Measurements from ENCODE around the gene IL17C.

IL17C gene

DNA sequence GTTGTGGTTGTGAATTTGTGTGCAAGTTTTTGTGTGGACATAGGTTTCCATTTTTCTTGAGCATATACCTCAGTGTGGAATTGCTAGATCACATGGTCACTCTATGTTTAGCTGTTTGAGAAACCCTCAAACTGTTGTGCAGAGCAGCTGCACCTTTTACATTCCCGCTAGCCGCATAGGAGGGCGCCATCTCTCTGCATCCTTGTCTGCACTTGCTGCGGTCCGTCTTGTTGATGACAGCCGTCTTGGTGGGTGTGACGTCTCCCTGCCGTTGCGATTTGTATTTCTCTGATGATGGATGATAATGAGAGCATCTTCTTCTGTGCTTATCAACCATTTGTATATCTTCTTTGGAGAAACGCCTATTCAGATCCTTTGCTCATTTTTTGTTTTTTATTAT, 25.1 kb upstream of the IL17C start:
- TF ChIP-seq Cebpa-rat (IDR thresholded peaks at IDR 0.05) = no peak
- H3K4me1 ChIP-seq = peaks cover 31 to 52% (median 47%) of the 10 kb centered on the region in 10 experiments
- no peak overlapping the region for H3K4me3 ChIP-seq
- H3K4me2 ChIP-seq = peak overlapping the region in 5 of 11 experiments; percentile 10 to 85 (median 73); a peak in 7 of 22 replicates
- no peaks in the 10 kb centered on the region for H3K9me3 ChIP-seq (replicated peaks in 1 of 11)
- H4K20me1 ChIP-seq = peaks cover 66 to 100% (median 84%) of the 10 kb centered on the region in 11 experiments
- H3K9ac ChIP-seq = no peak overlapping the region
- peaks cover 77 to 99% (median 89%) of the 10 kb centered on the region in 11 experiments for H3K36me3 ChIP-seq
- no peaks in the 10 kb centered on the region for H3K27me3 ChIP-seq
- no peak overlapping the region for H3K27ac ChIP-seq

GRCh38 chr16:88613911-88614817, 24.2 kb upstream of the IL17C start:
- peaks cover 77 to 99% (median 91%) of the 10 kb centered on the region in 11 experiments for H3K36me3 ChIP-seq
- H3K27me3 ChIP-seq = no peaks in the 10 kb centered on the region
- H4K20me1 ChIP-seq = peaks cover 67 to 100% (median 86%) of the 10 kb centered on the region in 11 experiments
- H3K9me3 ChIP-seq (replicated peaks in 1 of 11) = no peaks in the 10 kb centered on the region
- peak overlapping the region in 9 of 11 experiments; percentile 1 to 46 (median 30); a peak in 13 of 22 replicates for H3K9ac ChIP-seq
- H3K4me3 ChIP-seq = no peak overlapping the region; a peak in 1 of 20 replicates
- H3K27ac ChIP-seq = peak overlapping the region in 4 of 11 experiments; percentile 6 to 36 (median 14); a peak in 5 of 22 replicates
- TF ChIP-seq Cebpa-rat (IDR thresholded peaks at IDR 0.05) = no peak
- H3K4me2 ChIP-seq = peak overlapping the region; percentile 58 to 90 (median 75)
- H3K4me1 ChIP-seq = peaks cover 33 to 50% (median 43%) of the 10 kb centered on the region in 10 experiments

DNA sequence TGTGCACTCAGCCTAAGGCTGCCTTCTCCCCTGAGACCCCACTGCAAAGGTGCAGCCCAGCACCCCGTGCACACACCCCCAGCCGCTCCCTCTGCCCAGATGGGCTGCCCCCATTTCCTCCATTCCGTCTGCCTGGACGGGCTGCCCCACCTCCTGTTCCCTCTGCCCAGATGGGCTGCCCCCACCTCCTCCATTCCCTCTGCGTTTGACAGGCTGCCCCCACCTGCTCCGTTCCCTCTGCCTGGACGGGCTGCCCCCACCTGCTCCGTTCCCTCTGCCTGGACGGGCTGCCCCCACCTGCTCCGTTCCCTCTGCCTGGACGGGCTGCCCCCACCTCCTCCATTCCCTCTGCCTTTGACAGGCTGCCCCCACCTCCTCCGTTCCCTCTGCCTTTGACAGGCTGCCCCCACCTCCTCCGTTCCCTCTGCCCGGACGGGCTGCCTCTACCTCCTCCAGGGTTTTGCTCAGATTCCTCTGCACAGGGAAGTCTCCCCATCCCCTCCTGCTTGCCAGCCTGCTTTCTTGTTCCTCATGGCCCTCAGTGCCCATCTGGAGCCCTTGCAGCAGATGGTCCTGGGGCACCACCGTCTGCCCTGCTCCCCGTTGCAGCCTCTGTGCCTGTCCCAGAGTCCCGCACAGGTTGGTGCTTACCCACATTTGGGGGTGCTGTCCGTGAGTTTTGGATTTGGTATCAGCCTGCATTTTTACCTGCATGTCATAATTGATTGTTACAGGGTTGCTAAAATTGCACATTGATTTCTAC, 23.4 kb upstream of the IL17C start:
- H3K27me3 ChIP-seq = no peaks in the 10 kb centered on the region
- TF ChIP-seq Cebpa-rat (IDR thresholded peaks at IDR 0.05) = no peak
- no peak overlapping the region; a peak in 1 of 20 replicates for H3K4me3 ChIP-seq
- H3K4me2 ChIP-seq = peak overlapping the region; percentile 58 to 90 (median 75)
- H3K9ac ChIP-seq = peak overlapping the region in 8 of 11 experiments; percentile 4 to 52 (median 40); a peak in 13 of 22 replicates
- H3K9me3 ChIP-seq (replicated peaks in 1 of 11) = no peaks in the 10 kb centered on the region
- H4K20me1 ChIP-seq = peaks cover 73 to 100% (median 91%) of the 10 kb centered on the region in 11 experiments
- H3K27ac ChIP-seq = peak overlapping the region in 1 of 11 experiments; percentile 39; a peak in 1 of 22 replicates
- H3K36me3 ChIP-seq = peaks cover 77 to 99% (median 91%) of the 10 kb centered on the region in 11 experiments
- H3K4me1 ChIP-seq = peaks cover 33 to 58% (median 51%) of the 10 kb centered on the region in 10 experiments

GRCh38 chr16:88616320-88616719, 22.1 kb upstream of the IL17C start:
- peaks cover 79 to 100% (median 89%) of the 10 kb centered on the region in 11 experiments for H4K20me1 ChIP-seq
- H3K36me3 ChIP-seq = peaks cover 71 to 98% (median 91%) of the 10 kb centered on the region in 11 experiments
- H3K27ac ChIP-seq = peak overlapping the region in 6 of 11 experiments; percentile 3 to 56 (median 30); a peak in 8 of 22 replicates
- peak overlapping the region in 9 of 11 experiments; percentile 16 to 58 (median 43); a peak in 14 of 22 replicates for H3K9ac ChIP-seq
- no peak overlapping the region for H3K4me3 ChIP-seq
- no peaks in the 10 kb centered on the region for H3K9me3 ChIP-seq (replicated peaks in 1 of 11)
- no peak for TF ChIP-seq Cebpa-rat (IDR thresholded peaks at IDR 0.05)
- peaks cover 33 to 63% (median 56%) of the 10 kb centered on the region in 10 experiments for H3K4me1 ChIP-seq
- peak overlapping the region; percentile 10 to 90 (median 73); a peak in 18 of 22 replicates for H3K4me2 ChIP-seq
- no peaks in the 10 kb centered on the region for H3K27me3 ChIP-seq

DNA sequence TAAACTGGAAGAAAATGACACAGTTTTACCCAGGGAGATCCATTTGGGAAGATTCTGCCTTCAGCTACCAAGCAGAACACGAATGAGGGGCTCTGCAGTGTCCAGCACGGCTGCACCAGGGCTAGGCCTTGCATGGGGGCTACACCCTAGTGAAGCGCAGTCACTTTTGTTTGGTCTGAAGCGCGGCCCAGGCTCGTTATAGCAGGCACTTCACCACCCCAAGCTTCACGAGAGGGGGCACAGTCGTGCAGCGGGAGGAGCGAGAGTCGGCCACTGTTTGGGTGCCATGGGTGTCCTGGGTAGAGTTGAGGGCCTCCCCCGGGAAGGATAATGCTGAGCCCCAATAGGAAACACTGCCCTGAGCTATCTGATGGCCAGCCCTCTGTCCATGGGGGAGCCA, 21.6 kb upstream of the IL17C start:
- Histone ChIP-seq H3K27ac (peak overlapping the region in 2 of 11 experiments; percentile 39 to 56; a peak in 2 of 22 replicates), H3K4me2 (peak overlapping the region in 6 of 11 experiments; percentile 73 to 90 (median 80); a peak in 7 of 22 replicates), H3K9ac (peak overlapping the region in 2 of 11 experiments; percentile 32 to 46; a peak in 4 of 22 replicates), H3K4me1 (peaks cover 33 to 63% (median 56%) of the 10 kb centered on the region in 10 experiments), H3K9me3 (replicated peaks in 1 of 11) (no peaks in the 10 kb centered on the region), H3K36me3 (peaks cover 71 to 98% (median 91%) of the 10 kb centered on the region in 11 experiments), H3K27me3 (no peaks in the 10 kb centered on the region), H4K20me1 (peaks cover 79 to 99% (median 91%) of the 10 kb centered on the region in 11 experiments), H3K4me3 (no peak overlapping the region)
- TF ChIP-seq Cebpa-rat (IDR thresholded peaks at IDR 0.05) = no peak

- no peak for TF ChIP-seq Cebpa-rat (IDR thresholded peaks at IDR 0.05)
- Histone ChIP-seq H3K9ac (peak overlapping the region in 1 of 11 experiments; percentile 9; a peak in 2 of 22 replicates), H3K36me3 (peaks cover 71 to 98% (median 91%) of the 10 kb centered on the region in 11 experiments), H4K20me1 (peaks cover 78 to 100% (median 87%) of the 10 kb centered on the region in 11 experiments), H3K4me1 (peaks cover 33 to 63% (median 56%) of the 10 kb centered on the region in 10 experiments), H3K27me3 (no peaks in the 10 kb centered on the region), H3K4me3 (no peak overlapping the region), H3K9me3 (replicated peaks in 1 of 11) (no peaks in the 10 kb centered on the region), H3K27ac (peak overlapping the region in 1 of 11 experiments; percentile 39; a peak in 1 of 22 replicates), H3K4me2 (peak overlapping the region in 1 of 11 experiments; percentile 2; a peak in 1 of 22 replicates)
These were observed 20.9 kb upstream of the IL17C start for GRCh38 chr16:88617268-88618031.

DNA sequence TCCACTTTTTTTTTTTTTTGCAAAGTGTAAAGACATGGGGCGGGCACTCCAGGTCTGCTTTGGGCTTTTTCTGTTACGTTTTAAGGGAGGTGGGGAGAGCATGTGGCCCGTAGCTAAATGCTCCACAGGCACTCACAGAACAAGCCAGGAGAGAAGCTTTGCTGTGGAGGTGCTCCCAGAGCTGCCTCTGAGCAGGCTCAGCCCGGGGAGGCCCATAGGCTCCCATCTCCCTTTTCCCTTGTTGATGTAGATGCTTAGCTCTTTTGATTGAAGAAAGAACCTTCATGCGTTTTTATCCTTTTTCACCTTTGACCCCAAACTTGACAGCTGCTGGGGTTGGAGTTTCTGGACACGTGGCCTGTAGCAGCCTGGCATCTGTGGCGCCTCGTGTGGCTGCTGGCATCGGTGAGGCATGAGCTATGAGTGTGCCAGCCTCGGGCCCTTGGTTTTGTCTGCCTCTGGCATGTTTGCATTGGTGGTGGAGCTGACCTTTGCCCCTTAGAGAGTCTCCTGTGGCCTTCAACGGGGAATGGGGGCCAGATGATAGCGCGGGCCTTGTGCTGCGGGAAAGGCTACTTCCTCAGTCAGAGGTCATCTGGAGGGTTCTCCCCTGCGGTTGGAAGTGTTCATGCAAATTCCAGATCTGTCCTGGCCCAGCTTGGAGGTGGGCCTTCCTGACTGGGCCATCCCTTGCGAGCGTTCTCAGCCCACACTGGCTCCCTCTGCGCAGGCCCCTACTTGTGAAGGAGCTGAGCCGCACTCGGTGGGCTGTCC, 20.0 kb upstream of the IL17C start:
- Histone ChIP-seq H3K4me3 (no peak overlapping the region), H3K27me3 (no peaks in the 10 kb centered on the region), H3K4me1 (peaks cover 32 to 57% (median 51%) of the 10 kb centered on the region in 10 experiments), H3K27ac (no peak overlapping the region), H4K20me1 (peaks cover 69 to 100% (median 78%) of the 10 kb centered on the region in 11 experiments; a peak in 21 of 22 replicates), H3K36me3 (peaks cover 71 to 98% (median 91%) of the 10 kb centered on the region in 11 experiments), H3K9me3 (replicated peaks in 1 of 11) (no peaks in the 10 kb centered on the region), H3K9ac (peak overlapping the region in 3 of 11 experiments; percentile 7 to 15 (median 9); a peak in 3 of 22 replicates), H3K4me2 (no peak overlapping the region)
- no peak for TF ChIP-seq Cebpa-rat (IDR thresholded peaks at IDR 0.05)
